Coronary artery (tissue), 2 donors: ENCODE results near the gene UGT2B15.
"Not testable (repeated sequence)": the region's sequence is repeated elsewhere in the genome, so short reads cannot be mapped to it uniquely, and the experiment has no call there.

Experiments used
- DNase-seq: peaks from one replicate; pipeline ENCODE4 v3.0.0-alpha.2; 2017; ENCODE audit warnings: low spot score
- H3K27ac ChIP-seq, 2 donors: fragments of 200-600 bp; sonication (generic); one replicate each; pipeline ENCODE4 v1.5.1; 2016 to 2019
- H3K4me3 ChIP-seq: fragments of 200-600 bp; sonication (generic); 2 replicates; pipeline ENCODE4 v1.5.1; 2016; ENCODE audit warnings: mild to moderate bottlenecking, moderate library complexity
- CTCF ChIP-seq: fragments of 200-600 bp; sonication (generic); IDR thresholded peaks from one replicate; pipeline ENCODE4 v1.5.1; 2019; ENCODE audit warnings: antibody characterized with exemption

Gene UGT2B15

GRCh38 chr4:68670479-68670939 is at the start of gene UGT2B15:
Gene UGT2B15, minus strand, starts transcription at chr4:68670652. Its CDS starts 34 bp downstream, at chr4:68670618.
- H3K4me3 ChIP-seq, DNase-seq, H3K27ac ChIP-seq: not testable (repeated sequence)

- DNase-seq = no peak
- no peak overlapping the region for H3K27ac ChIP-seq
Measured at GRCh38 chr4:68719075-68719473, 48.6 kb upstream of the UGT2B15 start.

GRCh38 chr4:68718447-68719074 is 48.1 kb upstream of the UGT2B15 start:
- TF ChIP-seq CTCF = no peak
- no peak for DNase-seq
- Histone ChIP-seq H3K27ac (no peak overlapping the region), H3K4me3 (no peak overlapping the region)

More at GRCh38 chr4:68719075-68719473, 48.6 kb upstream of the UGT2B15 start:
- TF ChIP-seq CTCF = no peak
- no peak overlapping the region for H3K4me3 ChIP-seq

- DNase-seq = no peak
- no peak for TF ChIP-seq CTCF
- no peak overlapping the region for H3K4me3 ChIP-seq
- H3K27ac ChIP-seq = no peak overlapping the region
Measured at GRCh38 chr4:68717999-68718398, 47.5 kb upstream of the UGT2B15 start.

GRCh38 chr4:68714400-68714799 is 43.9 kb upstream of the UGT2B15 start:
- no peak for TF ChIP-seq CTCF
- no peak overlapping the region for H3K4me3 ChIP-seq
- no peak overlapping the region for H3K27ac ChIP-seq
- DNase-seq = no peak

GRCh38 chr4:68712207-68712606 is 41.8 kb upstream of the UGT2B15 start:
- no peak for DNase-seq
- H3K4me3 ChIP-seq = no peak overlapping the region
- TF ChIP-seq CTCF = no peak
- no peak overlapping the region for H3K27ac ChIP-seq

GRCh38 chr4:68708566-68708965 is 38.1 kb upstream of the UGT2B15 start:
- DNase-seq = no peak
- TF ChIP-seq CTCF = no peak
- H3K4me3 ChIP-seq = no peak overlapping the region
- no peak overlapping the region for H3K27ac ChIP-seq

GRCh38 chr4:68703168-68703567 is 32.7 kb upstream of the UGT2B15 start:
- not testable (repeated sequence) for DNase-seq, H3K27ac ChIP-seq, H3K4me3 ChIP-seq
